Measurements from ENCODE around the gene IFT52. TPM values are rescaled to one million over a fixed set of nuclear protein-coding genes. Genes with fewer than 3 reads are reported as not detected.

The IFT52 gene
- 10 to 100 TPM; 26.4 to 46.3 (median 29.8) TPM for total RNA-seq
- 10 to 100 TPM; 15.7 to 32.4 (median 30.7) TPM for polyA plus RNA-seq

GRCh38 chr20:43590392-43591303 lies at the start of gene IFT52:
IFT52 (plus strand) TSS chr20:43590937; CDS start chr20:43594699, 3,762 bp downstream.
- Histone ChIP-seq H3K36me3 (peaks cover 0 to 10% (median 2%) of the 10 kb centered on the region in 4 donors), H3K27me3 (no peaks in the 10 kb centered on the region), H3K9me3 (no peaks in the 10 kb centered on the region), H3K4me1 (peaks cover 0 to 22% (median 18%) of the 10 kb centered on the region in 4 donors), H3K4me3 (peak within 1 kb of the TSS; percentile 67 to 82 (median 76)), H3K27ac (peak within 1 kb of the TSS; percentile 76 to 90 (median 82))
- intact Hi-C loops (cut with DNase I): loop anchor here (2.0 kb wide), 2 partner anchors 52 to 132 kb away; no protein-coding TSS in a partner anchor
- DNase-seq: peak; percentile 97
- WGBS, 2 donors: 0% methylated on average over 68 of the region's 68 CpGs
- peak; percentile 61 to 77 (median 68) for TF ChIP-seq POLR2AphosphoS5 (IDR thresholded peaks at IDR 0.05)
- no peak for TF ChIP-seq CTCF (IDR thresholded peaks at IDR 0.05)
- peak in 1 of 4 donors; percentile 37 for TF ChIP-seq EP300 (IDR thresholded peaks at IDR 0.05)
- TF ChIP-seq POLR2A (IDR thresholded peaks at IDR 0.05): peak in 1 of 2 donors; percentile 24

- Histone ChIP-seq H3K9me3 (no peaks in the 10 kb centered on the region), H3K27ac (no peak overlapping the region), H3K36me3 (peaks cover 0 to 22% (median 4%) of the 10 kb centered on the region in 4 donors), H3K4me3 (no peak overlapping the region), H3K27me3 (no peaks in the 10 kb centered on the region), H3K4me1 (no peaks in the 10 kb centered on the region)
- TF ChIP-seq EP300 (IDR thresholded peaks at IDR 0.05) (no peak), POLR2A (IDR thresholded peaks at IDR 0.05) (no peak), CTCF (IDR thresholded peaks at IDR 0.05) (no peak), POLR2AphosphoS5 (IDR thresholded peaks at IDR 0.05) (no peak)
- intact Hi-C loops (cut with DNase I): no loop called here
- 17 to 60% methylated on average over 2 of the region's 2 CpGs for WGBS, 2 donors
- no peak for DNase-seq
Observed at GRCh38 chr20:43541214-43541613, 49.5 kb upstream of the IFT52 start.

GRCh38 chr20:43542161-43542560 lies 48.6 kb upstream of the IFT52 start:
- 46 to 80% methylated on average over 5 of the region's 5 CpGs for WGBS, 2 donors
- peaks cover 0 to 13% (median 4%) of the 10 kb centered on the region in 4 donors for H3K36me3 ChIP-seq
- no peak for DNase-seq

GRCh38 chr20:43542674-43543073 lies 48.1 kb upstream of the IFT52 start:
- no peak overlapping the region for H3K27ac ChIP-seq
- no peak for DNase-seq
- intact Hi-C loops (cut with DNase I): no loop called here
- 77 to 82% methylated on average over 4 of the region's 4 CpGs for WGBS, 2 donors
- H3K4me3 ChIP-seq: no peak overlapping the region
- no peaks in the 10 kb centered on the region for H3K4me1 ChIP-seq
- peaks cover 0 to 3% (median 0%) of the 10 kb centered on the region in 4 donors for H3K9me3 ChIP-seq
- H3K36me3 ChIP-seq: peaks cover 0 to 11% (median 4%) of the 10 kb centered on the region in 4 donors
- TF ChIP-seq EP300 (IDR thresholded peaks at IDR 0.05) (no peak), CTCF (IDR thresholded peaks at IDR 0.05) (no peak), POLR2A (IDR thresholded peaks at IDR 0.05) (no peak), POLR2AphosphoS5 (IDR thresholded peaks at IDR 0.05) (no peak)
- H3K27me3 ChIP-seq: no peaks in the 10 kb centered on the region

More at GRCh38 chr20:43542161-43542560, 48.6 kb upstream of the IFT52 start:
- Histone ChIP-seq H3K4me1 (no peaks in the 10 kb centered on the region), H3K27ac (no peak overlapping the region), H3K27me3 (no peaks in the 10 kb centered on the region), H3K4me3 (no peak overlapping the region), H3K9me3 (no peaks in the 10 kb centered on the region)
- no peak for TF ChIP-seq POLR2A (IDR thresholded peaks at IDR 0.05)
- TF ChIP-seq EP300 (IDR thresholded peaks at IDR 0.05): no peak
- TF ChIP-seq CTCF (IDR thresholded peaks at IDR 0.05): no peak
- no peak for TF ChIP-seq POLR2AphosphoS5 (IDR thresholded peaks at IDR 0.05)
- intact Hi-C loops (cut with DNase I): no loop called here
